ENCODE measurements around the gene IRF2. TPM values are rescaled to one million over a fixed set of nuclear protein-coding genes. Genes with fewer than 3 reads are reported as not detected.

Gene IRF2
- total RNA-seq, 1 donor from 2014 or later: 12.6 TPM

- H3K4me3 Mint-ChIP-seq: no peak overlapping the region
- no peak for DNase-seq (ENCODE audit: low read depth, low spot score)
- no peaks in the 10 kb centered on the region for H3K9me3 Mint-ChIP-seq
- no peak for TF ChIP-seq CTCF (conservative IDR thresholded peaks at IDR 0.05)
- peaks cover 51% of the 10 kb centered on the region for H3K4me1 Mint-ChIP-seq
- H3K36me3 Mint-ChIP-seq (ENCODE audit: low read depth): peaks cover 8% of the 10 kb centered on the region
- no peak overlapping the region for H3K27ac Mint-ChIP-seq (ENCODE audit: unreplicated experiment)
- no peaks in the 10 kb centered on the region for H3K27me3 Mint-ChIP-seq (ENCODE audit: low read depth)
These were observed 20.8 kb downstream of the IRF2 start for GRCh38 chr4:184453365-184454160.

GRCh38 chr4:184452740-184453139 lies 21.6 kb downstream of the IRF2 start:
- Mint-ChIP-seq H3K4me1 (peaks cover 52% of the 10 kb centered on the region), H3K4me3 (no peak overlapping the region), H3K9me3 (no peaks in the 10 kb centered on the region), H3K36me3 (ENCODE audit: low read depth) (peaks cover 10% of the 10 kb centered on the region), H3K27ac (ENCODE audit: unreplicated experiment) (no peak overlapping the region), H3K27me3 (ENCODE audit: low read depth) (no peaks in the 10 kb centered on the region)
- DNase-seq (ENCODE audit: low read depth, low spot score): no peak
- TF ChIP-seq CTCF (conservative IDR thresholded peaks at IDR 0.05): no peak

GRCh38 chr4:184451726-184452125 lies 22.6 kb downstream of the IRF2 start:
- Mint-ChIP-seq H3K9me3 (no peaks in the 10 kb centered on the region), H3K4me3 (no peak overlapping the region), H3K4me1 (peaks cover 59% of the 10 kb centered on the region), H3K36me3 (ENCODE audit: low read depth) (peaks cover 9% of the 10 kb centered on the region), H3K27me3 (ENCODE audit: low read depth) (no peaks in the 10 kb centered on the region), H3K27ac (ENCODE audit: unreplicated experiment) (peak overlapping the region; percentile 51)
- DNase-seq (ENCODE audit: low read depth, low spot score): no peak
- TF ChIP-seq CTCF (conservative IDR thresholded peaks at IDR 0.05): no peak

GRCh38 chr4:184450743-184451535 lies 23.4 kb downstream of the IRF2 start:
- Mint-ChIP-seq H3K27ac (ENCODE audit: unreplicated experiment) (no peak overlapping the region), H3K27me3 (ENCODE audit: low read depth) (no peaks in the 10 kb centered on the region), H3K4me3 (no peak overlapping the region), H3K4me1 (peaks cover 63% of the 10 kb centered on the region), H3K36me3 (ENCODE audit: low read depth) (peaks cover 7% of the 10 kb centered on the region), H3K9me3 (no peaks in the 10 kb centered on the region)
- no peak for DNase-seq (ENCODE audit: low read depth, low spot score)
- TF ChIP-seq CTCF (conservative IDR thresholded peaks at IDR 0.05): no peak

- no peaks in the 10 kb centered on the region for H3K27me3 Mint-ChIP-seq (ENCODE audit: low read depth)
- no peaks in the 10 kb centered on the region for H3K9me3 Mint-ChIP-seq
- no peak for DNase-seq (ENCODE audit: low read depth, low spot score)
- peaks cover 67% of the 10 kb centered on the region for H3K4me1 Mint-ChIP-seq
- no peak overlapping the region for H3K4me3 Mint-ChIP-seq
- no peak overlapping the region for H3K27ac Mint-ChIP-seq (ENCODE audit: unreplicated experiment)
- H3K36me3 Mint-ChIP-seq (ENCODE audit: low read depth): peaks cover 7% of the 10 kb centered on the region
- no peak for TF ChIP-seq CTCF (conservative IDR thresholded peaks at IDR 0.05)
These were observed 24.3 kb downstream of the IRF2 start for GRCh38 chr4:184450045-184450444.

Data from neural crest cell (in vitro differentiated cells).